Measurements from ENCODE around the gene ARSG.

Gene ARSG

DNA sequence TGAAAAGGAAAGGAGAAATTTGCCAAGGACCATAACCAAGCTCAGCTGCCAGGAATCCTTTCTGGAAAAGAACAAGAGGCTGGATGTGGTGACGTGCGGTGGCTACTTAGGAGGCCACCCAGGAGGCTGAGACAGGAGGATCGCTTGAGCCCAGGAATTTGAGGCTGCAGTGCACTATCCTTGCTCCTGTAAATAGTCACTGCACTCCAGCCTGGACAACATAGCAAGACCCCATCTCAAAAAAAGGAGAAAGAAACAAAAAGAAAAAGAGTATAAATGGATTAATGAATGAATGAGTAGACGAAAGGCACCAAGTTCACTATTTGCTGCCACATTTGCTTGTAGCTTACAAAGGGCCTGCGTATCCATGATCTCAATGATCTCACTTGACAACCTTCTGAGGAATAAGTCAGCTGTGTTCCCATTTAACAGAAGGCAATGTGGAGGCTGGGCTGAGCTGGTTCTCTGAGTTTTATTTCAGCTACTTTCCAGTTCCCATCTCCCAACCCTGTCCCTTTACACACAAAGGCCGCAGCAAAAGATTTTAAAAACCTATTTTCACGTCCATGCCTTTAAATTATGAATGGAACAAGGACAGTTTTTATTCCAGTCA lies 29.8 kb downstream of the ARSG start:
- Histone ChIP-seq H3K4me1 (ENCODE audit: control insufficient read depth, low read length) (no peaks in the 10 kb centered on the region), H3K27me3 (ENCODE audit: control insufficient read depth, low read length) (no peaks in the 10 kb centered on the region), H3K79me2 (ENCODE audit: control insufficient read depth, low read length) (no peaks in the 10 kb centered on the region), H3K27ac (ENCODE audit: low read depth, low read length) (no peak overlapping the region), H3K9me3 (ENCODE audit: control insufficient read depth, insufficient read depth, low read length) (no peaks in the 10 kb centered on the region), H3F3A (ENCODE audit: control insufficient read depth, insufficient read depth) (no peaks in the 10 kb centered on the region), H4K20me1 (ENCODE audit: control insufficient read depth, insufficient read depth, low read depth, low read length) (no peaks in the 10 kb centered on the region), H3K4me2 (ENCODE audit: low read length) (no peak overlapping the region), H3K36me3 (ENCODE audit: control insufficient read depth, low read length) (no peaks in the 10 kb centered on the region), H3K4me3 (ENCODE audit: low read length) (no peak overlapping the region), H3K9me2 (replicated peaks; ENCODE audit: control insufficient read depth, low read length) (no peaks in the 10 kb centered on the region)
- TF ChIP-seq, protein P1, sequence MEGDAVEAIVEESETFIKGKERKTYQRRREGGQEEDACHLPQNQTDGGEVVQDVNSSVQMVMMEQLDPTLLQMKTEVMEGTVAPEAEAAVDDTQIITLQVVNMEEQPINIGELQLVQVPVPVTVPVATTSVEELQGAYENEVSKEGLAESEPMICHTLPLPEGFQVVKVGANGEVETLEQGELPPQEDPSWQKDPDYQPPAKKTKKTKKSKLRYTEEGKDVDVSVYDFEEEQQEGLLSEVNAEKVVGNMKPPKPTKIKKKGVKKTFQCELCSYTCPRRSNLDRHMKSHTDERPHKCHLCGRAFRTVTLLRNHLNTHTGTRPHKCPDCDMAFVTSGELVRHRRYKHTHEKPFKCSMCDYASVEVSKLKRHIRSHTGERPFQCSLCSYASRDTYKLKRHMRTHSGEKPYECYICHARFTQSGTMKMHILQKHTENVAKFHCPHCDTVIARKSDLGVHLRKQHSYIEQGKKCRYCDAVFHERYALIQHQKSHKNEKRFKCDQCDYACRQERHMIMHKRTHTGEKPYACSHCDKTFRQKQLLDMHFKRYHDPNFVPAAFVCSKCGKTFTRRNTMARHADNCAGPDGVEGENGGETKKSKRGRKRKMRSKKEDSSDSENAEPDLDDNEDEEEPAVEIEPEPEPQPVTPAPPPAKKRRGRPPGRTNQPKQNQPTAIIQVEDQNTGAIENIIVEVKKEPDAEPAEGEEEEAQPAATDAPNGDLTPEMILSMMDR (IDR thresholded peaks at IDR 0.05; ENCODE audit: low read depth, low read length, poor library complexity, severe bottlenecking), result no peak
- no peak for TF ChIP-seq EZH2phosphoT487 (IDR thresholded peaks at IDR 0.05; ENCODE audit: borderline replicate concordance, low read length)

- no peak overlapping the region for H3K4me3 ChIP-seq (ENCODE audit: low read length)
- TF ChIP-seq EZH2phosphoT487 (IDR thresholded peaks at IDR 0.05; ENCODE audit: borderline replicate concordance, low read length), result no peak
- TF ChIP-seq, protein P1 (IDR thresholded peaks at IDR 0.05; ENCODE audit: low read depth, low read length, poor library complexity, severe bottlenecking), result no peak
- no peaks in the 10 kb centered on the region for H3F3A ChIP-seq (ENCODE audit: control insufficient read depth, insufficient read depth)
- no peak overlapping the region for H3K27ac ChIP-seq (ENCODE audit: low read depth, low read length)
- no peaks in the 10 kb centered on the region for H3K36me3 ChIP-seq (ENCODE audit: control insufficient read depth, low read length)
- H3K4me2 ChIP-seq (ENCODE audit: low read length), result no peak overlapping the region
- no peaks in the 10 kb centered on the region for H3K9me3 ChIP-seq (ENCODE audit: control insufficient read depth, insufficient read depth, low read length)
- no peaks in the 10 kb centered on the region for H4K20me1 ChIP-seq (ENCODE audit: control insufficient read depth, insufficient read depth, low read depth, low read length)
- H3K27me3 ChIP-seq (ENCODE audit: control insufficient read depth, low read length), result no peaks in the 10 kb centered on the region
- no peaks in the 10 kb centered on the region for H3K79me2 ChIP-seq (ENCODE audit: control insufficient read depth, low read length)
- no peaks in the 10 kb centered on the region for H3K9me2 ChIP-seq (replicated peaks; ENCODE audit: control insufficient read depth, low read length)
- no peaks in the 10 kb centered on the region for H3K4me1 ChIP-seq (ENCODE audit: control insufficient read depth, low read length)
Measured at GRCh38 chr17:68321556-68321954, 30.3 kb downstream of the ARSG start.

DNA sequence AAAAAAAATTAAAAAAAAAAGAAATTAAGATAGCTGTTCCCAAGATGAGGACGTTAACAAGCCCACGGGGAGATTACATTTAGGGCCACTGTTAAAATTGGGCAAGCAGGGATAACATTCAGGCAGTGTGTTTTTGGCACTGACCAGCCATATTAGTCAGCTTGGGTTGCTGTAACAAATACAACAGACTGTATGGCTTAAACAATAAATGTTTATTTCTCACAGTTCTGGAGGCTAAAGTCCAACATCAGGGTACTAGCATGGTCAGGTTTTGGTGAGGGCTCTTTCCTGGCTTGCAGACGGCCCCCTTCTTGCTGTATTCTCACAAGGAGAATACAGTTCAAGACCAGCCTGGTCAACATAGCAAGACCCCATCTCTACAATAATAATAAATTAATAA lies 31.3 kb downstream of the ARSG start:
- no peaks in the 10 kb centered on the region for H3K79me2 ChIP-seq (ENCODE audit: control insufficient read depth, low read length)
- H3K4me1 ChIP-seq (ENCODE audit: control insufficient read depth, low read length), result no peaks in the 10 kb centered on the region
- H3K9me2 ChIP-seq (replicated peaks; ENCODE audit: control insufficient read depth, low read length), result no peaks in the 10 kb centered on the region
- H3K9me3 ChIP-seq (ENCODE audit: control insufficient read depth, insufficient read depth, low read length), result no peaks in the 10 kb centered on the region
- no peak overlapping the region for H3K4me2 ChIP-seq (ENCODE audit: low read length)
- no peak overlapping the region for H3K27ac ChIP-seq (ENCODE audit: low read depth, low read length)
- TF ChIP-seq EZH2phosphoT487 (IDR thresholded peaks at IDR 0.05; ENCODE audit: borderline replicate concordance, low read length), result no peak
- TF ChIP-seq, protein P1 (IDR thresholded peaks at IDR 0.05; ENCODE audit: low read depth, low read length, poor library complexity, severe bottlenecking), result no peak
- no peaks in the 10 kb centered on the region for H3K36me3 ChIP-seq (ENCODE audit: control insufficient read depth, low read length)
- H3K4me3 ChIP-seq (ENCODE audit: low read length), result no peak overlapping the region
- no peaks in the 10 kb centered on the region for H4K20me1 ChIP-seq (ENCODE audit: control insufficient read depth, insufficient read depth, low read depth, low read length)
- H3K27me3 ChIP-seq (ENCODE audit: control insufficient read depth, low read length), result no peaks in the 10 kb centered on the region
- no peaks in the 10 kb centered on the region for H3F3A ChIP-seq (ENCODE audit: control insufficient read depth, insufficient read depth)
